ENCODE results near the gene BLVRB.

GRCh38 chr19:40413291-40413845 is 52.2 kb downstream of the BLVRB start, which contains the start of gene PRX:
- no peak for TF ChIP-seq CEBPB (IDR thresholded peaks at IDR 0.05; ENCODE audit: low read depth)
- TF ChIP-seq REST (IDR thresholded peaks at IDR 0.05; ENCODE audit: low read depth), result no peak
- TF ChIP-seq RAD21 (IDR thresholded peaks at IDR 0.05; ENCODE audit: low read depth), result no peak
- TF ChIP-seq CTCF (IDR thresholded peaks at IDR 0.05 in 2 of 3, conservative IDR thresholded peaks at IDR 0.05 in 1 of 3; ENCODE audit: borderline replicate concordance in 1 of 3, insufficient read depth in 1 of 3, low read depth in 2 of 3, low read length in 2 of 3), result no peak
- TF ChIP-seq YY1 (IDR thresholded peaks at IDR 0.05; ENCODE audit: extremely low read depth, insufficient replicate concordance, low read depth, low read length), result no peak
- TF ChIP-seq JUND (IDR thresholded peaks at IDR 0.05), result no peak
- TF ChIP-seq EZH2phosphoT487 (IDR thresholded peaks at IDR 0.05; ENCODE audit: borderline replicate concordance), result no peak
- TF ChIP-seq SRF (IDR thresholded peaks at IDR 0.05; ENCODE audit: low read depth), result no peak
- no peak for TF ChIP-seq ZNF274 (IDR thresholded peaks at IDR 0.05; ENCODE audit: low read depth, low read length)
- no peak for TF ChIP-seq SP1 (IDR thresholded peaks at IDR 0.05; ENCODE audit: low read depth)
- no peak for TF ChIP-seq POLR2A (IDR thresholded peaks at IDR 0.05; ENCODE audit: borderline replicate concordance, extremely low read depth, insufficient read depth, insufficient read length)
- TF ChIP-seq ZBTB33 (IDR thresholded peaks at IDR 0.05; ENCODE audit: extremely low read depth, insufficient replicate concordance, low read length), result no peak
- TF ChIP-seq POLR2AphosphoS5 (IDR thresholded peaks at IDR 0.05; ENCODE audit: low read depth, low read length), result no peak
